ENCODE data around the gene TBC1D16. TPM values are rescaled to one million over a fixed set of nuclear protein-coding genes. Genes with fewer than 3 reads are reported as not detected.

The TBC1D16 gene
- total RNA-seq, 2 experiments from 2014 or later: 17.0 to 19.0 TPM

- CTCF ChIA-PET: interaction anchor here (0.6 kb wide), 2 partner anchors 19 to 114 kb away, joined by 3 read pairs; partner anchors contain the start of gene GAA
- Mint-ChIP-seq H3K36me3 (ENCODE audit: low read depth) (peaks cover 2% of the 10 kb centered on the region), H3K4me3 (no peak overlapping the region), H3K27me3 (ENCODE audit: low read depth) (no peaks in the 10 kb centered on the region), H3K9me3 (no peaks in the 10 kb centered on the region), H3K27ac (no peak overlapping the region), H3K4me1 (ENCODE audit: low read depth) (peaks cover 6% of the 10 kb centered on the region)
- intact Hi-C loops (cut with micrococcal nuclease): no loop called here
- no peak for DNase-seq
Measured at GRCh38 chr17:79987187-79987934, 48.3 kb downstream of the TBC1D16 start.

GRCh38 chr17:79986411-79987186, 49.1 kb downstream of the TBC1D16 start:
- Mint-ChIP-seq H3K9me3 (no peaks in the 10 kb centered on the region), H3K27me3 (ENCODE audit: low read depth) (no peaks in the 10 kb centered on the region), H3K27ac (no peak overlapping the region), H3K4me1 (ENCODE audit: low read depth) (peaks cover 6% of the 10 kb centered on the region), H3K36me3 (ENCODE audit: low read depth) (no peaks in the 10 kb centered on the region), H3K4me3 (no peak overlapping the region)
- DNase-seq: no peak
- intact Hi-C loops (cut with micrococcal nuclease): no loop called here
- CTCF ChIA-PET: interaction anchor here (0.6 kb wide), 2 partner anchors 18 to 115 kb away, joined by 3 read pairs; partner anchors contain the start of gene GAA

GRCh38 chr17:79985943-79986391, 49.7 kb downstream of the TBC1D16 start:
- DNase-seq: no peak
- intact Hi-C loops (cut with micrococcal nuclease): no loop called here
- Mint-ChIP-seq H3K9me3 (no peaks in the 10 kb centered on the region), H3K27ac (no peak overlapping the region), H3K36me3 (ENCODE audit: low read depth) (no peaks in the 10 kb centered on the region), H3K4me1 (ENCODE audit: low read depth) (peaks cover 6% of the 10 kb centered on the region), H3K27me3 (ENCODE audit: low read depth) (no peaks in the 10 kb centered on the region), H3K4me3 (no peak overlapping the region)
- CTCF ChIA-PET: interaction anchor here (0.6 kb wide), 1 partner anchor 1310 kb away, joined by 3 read pairs; no protein-coding TSS in a partner anchor

GRCh38 chr17:79985361-79985942, 50.2 kb downstream of the TBC1D16 start:
- no peaks in the 10 kb centered on the region for H3K36me3 Mint-ChIP-seq (ENCODE audit: low read depth)
- DNase-seq: no peak
- no peak overlapping the region for H3K4me3 Mint-ChIP-seq
- intact Hi-C loops (cut with micrococcal nuclease): no loop called here
- CTCF ChIA-PET: interaction anchor here (0.6 to 1.6 kb wide), 4 partner anchors 15 to 1311 kb away, joined by 3 read pairs; no protein-coding TSS in a partner anchor
- H3K27me3 Mint-ChIP-seq (ENCODE audit: low read depth): no peaks in the 10 kb centered on the region
- H3K4me1 Mint-ChIP-seq (ENCODE audit: low read depth): peaks cover 6% of the 10 kb centered on the region
- H3K27ac Mint-ChIP-seq: no peak overlapping the region
- H3K9me3 Mint-ChIP-seq: no peaks in the 10 kb centered on the region

- H3K27me3 Mint-ChIP-seq (ENCODE audit: low read depth): no peaks in the 10 kb centered on the region
- CTCF ChIA-PET: interaction anchor here (0.6 to 1.6 kb wide), 3 partner anchors 14 to 163 kb away, joined by 3 read pairs; no protein-coding TSS in a partner anchor
- DNase-seq: no peak
Measured at GRCh38 chr17:79984877-79985276, 50.8 kb downstream of the TBC1D16 start.

GRCh38 chr17:79984045-79984840, 51.4 kb downstream of the TBC1D16 start:
- no peaks in the 10 kb centered on the region for H3K9me3 Mint-ChIP-seq
- intact Hi-C loops (cut with micrococcal nuclease): no loop called here
- H3K36me3 Mint-ChIP-seq (ENCODE audit: low read depth): no peaks in the 10 kb centered on the region
- DNase-seq: no peak
- H3K4me3 Mint-ChIP-seq: no peak overlapping the region
- H3K27ac Mint-ChIP-seq: no peak overlapping the region
- CTCF ChIA-PET: interaction anchor here (0.9 to 1.6 kb wide), 3 partner anchors 14 to 242 kb away, joined by 3 read pairs; no protein-coding TSS in a partner anchor
- H3K4me1 Mint-ChIP-seq (ENCODE audit: low read depth): peaks cover 6% of the 10 kb centered on the region
- no peaks in the 10 kb centered on the region for H3K27me3 Mint-ChIP-seq (ENCODE audit: low read depth)

More at GRCh38 chr17:79984877-79985276, 50.8 kb downstream of the TBC1D16 start:
- H3K27ac Mint-ChIP-seq: no peak overlapping the region
- no peak overlapping the region for H3K4me3 Mint-ChIP-seq
- no peaks in the 10 kb centered on the region for H3K36me3 Mint-ChIP-seq (ENCODE audit: low read depth)
- no peaks in the 10 kb centered on the region for H3K9me3 Mint-ChIP-seq
- peaks cover 6% of the 10 kb centered on the region for H3K4me1 Mint-ChIP-seq (ENCODE audit: low read depth)
- intact Hi-C loops (cut with micrococcal nuclease): no loop called here

- H3K9me3 Mint-ChIP-seq: no peaks in the 10 kb centered on the region
- H3K36me3 Mint-ChIP-seq (ENCODE audit: low read depth): no peaks in the 10 kb centered on the region
- DNase-seq: no peak
- CTCF ChIA-PET: interaction anchor here (1.0 kb wide), 1 partner anchor 242 kb away, joined by 3 read pairs; no protein-coding TSS in a partner anchor
- H3K27me3 Mint-ChIP-seq (ENCODE audit: low read depth): no peaks in the 10 kb centered on the region
- intact Hi-C loops (cut with micrococcal nuclease): no loop called here
- no peak overlapping the region for H3K27ac Mint-ChIP-seq
- peaks cover 6% of the 10 kb centered on the region for H3K4me1 Mint-ChIP-seq (ENCODE audit: low read depth)
- no peak overlapping the region for H3K4me3 Mint-ChIP-seq
Measured at GRCh38 chr17:79983456-79983855, 52.2 kb downstream of the TBC1D16 start.

- Mint-ChIP-seq H3K4me3 (no peak overlapping the region), H3K27ac (no peak overlapping the region), H3K27me3 (ENCODE audit: low read depth) (no peaks in the 10 kb centered on the region), H3K36me3 (ENCODE audit: low read depth) (no peaks in the 10 kb centered on the region), H3K9me3 (no peaks in the 10 kb centered on the region), H3K4me1 (ENCODE audit: low read depth) (peaks cover 2% of the 10 kb centered on the region)
- DNase-seq: no peak
- intact Hi-C loops (cut with micrococcal nuclease): no loop called here
- CTCF ChIA-PET: interaction anchor here (1.0 kb wide), 1 partner anchor 241 kb away, joined by 3 read pairs; no protein-coding TSS in a partner anchor
Measured at GRCh38 chr17:79982986-79983385, 52.7 kb downstream of the TBC1D16 start.

- no peaks in the 10 kb centered on the region for H3K36me3 Mint-ChIP-seq (ENCODE audit: low read depth)
- intact Hi-C loops (cut with micrococcal nuclease): no loop called here
- CTCF ChIA-PET: no interaction called here
Measured at GRCh38 chr17:79981661-79982101, 54.0 kb downstream of the TBC1D16 start.

GRCh38 chr17:79981090-79981489, 54.6 kb downstream of the TBC1D16 start:
- Mint-ChIP-seq H3K27ac (no peak overlapping the region), H3K27me3 (ENCODE audit: low read depth) (no peaks in the 10 kb centered on the region), H3K36me3 (ENCODE audit: low read depth) (no peaks in the 10 kb centered on the region), H3K4me1 (ENCODE audit: low read depth) (no peaks in the 10 kb centered on the region), H3K9me3 (no peaks in the 10 kb centered on the region), H3K4me3 (no peak overlapping the region)
- no peak for DNase-seq
- CTCF ChIA-PET: interaction anchor here (0.6 kb wide), 1 partner anchor 11 kb away, joined by 4 read pairs; no protein-coding TSS in a partner anchor
- intact Hi-C loops (cut with micrococcal nuclease): no loop called here

More at GRCh38 chr17:79981661-79982101, 54.0 kb downstream of the TBC1D16 start:
- Mint-ChIP-seq H3K27ac (no peak overlapping the region), H3K9me3 (no peaks in the 10 kb centered on the region), H3K4me1 (ENCODE audit: low read depth) (no peaks in the 10 kb centered on the region), H3K4me3 (no peak overlapping the region), H3K27me3 (ENCODE audit: low read depth) (no peaks in the 10 kb centered on the region)
- DNase-seq: no peak

GRCh38 chr17:79980246-79981043, 55.2 kb downstream of the TBC1D16 start:
- no peaks in the 10 kb centered on the region for H3K36me3 Mint-ChIP-seq (ENCODE audit: low read depth)
- CTCF ChIA-PET: interaction anchor here (0.6 kb wide), 1 partner anchor 10 kb away, joined by 4 read pairs; no protein-coding TSS in a partner anchor
- no peak for DNase-seq
- no peak overlapping the region for H3K27ac Mint-ChIP-seq
- intact Hi-C loops (cut with micrococcal nuclease): no loop called here
- H3K27me3 Mint-ChIP-seq (ENCODE audit: low read depth): no peaks in the 10 kb centered on the region
- H3K4me1 Mint-ChIP-seq (ENCODE audit: low read depth): no peaks in the 10 kb centered on the region
- no peaks in the 10 kb centered on the region for H3K9me3 Mint-ChIP-seq
- no peak overlapping the region for H3K4me3 Mint-ChIP-seq
